HepG2 (cell line): ENCODE results near the gene FAM83D. TPM values are rescaled to one million over a fixed set of nuclear protein-coding genes. Genes with fewer than 3 reads are reported as not detected.

ENCODE experiments used
- BRD4 ChIP-seq: sonication (generic); formaldehyde crosslinking; IDR thresholded peaks from 2 replicates; pipeline ENCODE4 v1.4.0; 2020; ENCODE audit warnings: missing genetic modification reagents
- DMAP1 ChIP-seq: IDR thresholded peaks from 2 replicates; pipeline ENCODE4 v1.6.1; 2016
- DR1 ChIP-seq: sonication (generic); formaldehyde crosslinking; IDR thresholded peaks from 2 replicates; pipeline ENCODE4 v1.8.0; 2021; ENCODE audit warnings: mild to moderate bottlenecking, missing genetic modification reagents, inconsistent platforms
- HNF1A ChIP-seq, 2 experiments: sonication (generic) in 1 of 2; formaldehyde crosslinking in 1 of 2; IDR thresholded peaks; 2 replicates each; pipeline versions ENCODE4 v1.4.0 to v1.6.1; 2016 to 2020; ENCODE audit warnings: borderline replicate concordance in 1 of 2, low read depth in 1 of 2, mild to moderate bottlenecking in 1 of 2, missing genetic modification reagents in 1 of 2
- HOMEZ ChIP-seq: IDR thresholded peaks from 2 replicates; pipeline ENCODE4 v1.6.1; 2016; ENCODE audit warnings: low read depth
- KDM5A ChIP-seq: fragments of 200-600 bp; sonication (generic); IDR thresholded peaks from 2 replicates; pipeline ENCODE4 v1.7.0; 2018; ENCODE audit warnings: antibody characterized with exemption, mild to moderate bottlenecking, low read length, borderline replicate concordance
- NCOR1 ChIP-seq: fragments of 200-600 bp; sonication (generic); IDR thresholded peaks from 2 replicates; pipeline ENCODE4 v1.7.0; 2017; ENCODE audit warnings: antibody characterized with exemption, low read length, borderline replicate concordance
- RERE ChIP-seq: IDR thresholded peaks from 2 replicates; pipeline ENCODE4 v1.6.1; 2016; ENCODE audit warnings: low read depth, missing genetic modification reagents, missing compliant biosample characterization
- RORA ChIP-seq: sonication (generic); formaldehyde crosslinking; IDR thresholded peaks from 2 replicates; pipeline ENCODE4 v1.5.0; 2020; ENCODE audit warnings: mild to moderate bottlenecking, missing genetic modification reagents, moderate library complexity
- ZNF33A ChIP-seq: sonication (generic); formaldehyde crosslinking; IDR thresholded peaks from 2 replicates; pipeline ENCODE4 v1.5.1; 2020; ENCODE audit warnings: missing genetic modification reagents, mild to moderate bottlenecking, moderate library complexity, borderline replicate concordance
- ZNF362 ChIP-seq: sonication (generic); formaldehyde crosslinking; IDR thresholded peaks from 2 replicates; pipeline ENCODE4 v1.4.0; 2020; ENCODE audit warnings: missing genetic modification reagents, mild to moderate bottlenecking, borderline replicate concordance
- polyA plus RNA-seq, 8 experiments: library from polyadenylated mRNA; depleted of rRNA in 3 of 8; stranded (reverse) in 7 of 8; unstranded in 1 of 8; fragments of >200 nt; fragmentation: Illumina TruSeq in 4 of 8; extraction: Trizol in 4 of 8; gene quantifications; 2 replicates each; pipeline versions ENCODE4 v1.2.1 to v1.2.3, GENCODE V29; 2011 to 2016; ENCODE audit warnings: low read depth in 4 of 8, missing spikeins in 1 of 8, mixed read lengths in 1 of 8; ENCODE audit not compliant: insufficient read depth in 1 of 8
- total RNA-seq, 5 experiments: library from RNA; depleted of rRNA; stranded (reverse); fragments of >200 nt; fragmentation: Illumina TruSeq; extraction: Trizol; gene quantifications; 2 replicates each; pipeline ENCODE4 v1.2.3, GENCODE V29; 2016; ENCODE audit warnings: low read depth in 1 of 5
- TF ChIP-seq, protein P1 (sequence below), 2 experiments: sonication (generic) in 1 of 2; formaldehyde crosslinking in 1 of 2; IDR thresholded peaks; 2 replicates each; pipeline versions ENCODE4 v1.4.0 to v1.6.1; 2018 to 2020; ENCODE audit warnings: missing genetic modification reagents in 2 of 2, borderline replicate concordance in 1 of 2, low read depth in 1 of 2, mild to moderate bottlenecking in 1 of 2, missing biosample characterization in 1 of 2

The FAM83D gene
- total and polyA plus RNA-seq, 2 of the 13 experiments (the other 11 are each of a cell fraction or from before 2014, with no cell fraction given) = 51.4 to 64.0 TPM

GRCh38 chr20:38926142-38926933 is at the start of gene FAM83D (continued):
- TF ChIP-seq HNF1A (IDR thresholded peaks at IDR 0.05; ENCODE audit: low read depth) (peak; percentile 44; the same call in 1 of the 2 replicates), HNF1A (CRISPR knock-in tag; IDR thresholded peaks at IDR 0.05; ENCODE audit: borderline replicate concordance) (peak; percentile 81; the same call in 1 of the 2 replicates), DR1 (peak; percentile 99), DMAP1 (peak; percentile 98), ZNF362 (CRISPR knock-in tag) (no peak; the same call in 1 of the 2 replicates), RORA (no peak), BRD4 (CRISPR knock-in tag) (0 out of 2 replicates have a peak, but pooled peaks have one; percentile 92), ZNF33A (CRISPR knock-in tag) (peak; percentile 70; the same call in 1 of the 2 replicates), HOMEZ (CRISPR knock-in tag) (peak; percentile 98), RERE (CRISPR knock-in tag) (no peak), NCOR1 (peak; percentile 68), KDM5A (peak; percentile 48; the same call in 1 of the 2 replicates)
- TF ChIP-seq, protein P1, sequence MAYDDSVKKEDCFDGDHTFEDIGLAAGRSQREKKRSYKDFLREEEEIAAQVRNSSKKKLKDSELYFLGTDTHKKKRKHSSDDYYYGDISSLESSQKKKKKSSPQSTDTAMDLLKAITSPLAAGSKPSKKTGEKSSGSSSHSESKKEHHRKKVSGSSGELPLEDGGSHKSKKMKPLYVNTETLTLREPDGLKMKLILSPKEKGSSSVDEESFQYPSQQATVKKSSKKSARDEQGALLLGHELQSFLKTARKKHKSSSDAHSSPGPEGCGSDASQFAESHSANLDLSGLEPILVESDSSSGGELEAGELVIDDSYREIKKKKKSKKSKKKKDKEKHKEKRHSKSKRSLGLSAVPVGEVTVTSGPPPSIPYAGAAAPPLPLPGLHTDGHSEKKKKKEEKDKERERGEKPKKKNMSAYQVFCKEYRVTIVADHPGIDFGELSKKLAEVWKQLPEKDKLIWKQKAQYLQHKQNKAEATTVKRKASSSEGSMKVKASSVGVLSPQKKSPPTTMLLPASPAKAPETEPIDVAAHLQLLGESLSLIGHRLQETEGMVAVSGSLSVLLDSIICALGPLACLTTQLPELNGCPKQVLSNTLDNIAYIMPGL (CRISPR knock-in tag; IDR thresholded peaks at IDR 0.05; ENCODE audit: borderline replicate concordance in 1 of 2, low read depth in 1 of 2) = peak; percentile 12 to 96
